Muscle of leg (tissue), 11 donors: ENCODE data around the gene CLRN1. TPM values are rescaled to one million over a fixed set of nuclear protein-coding genes. Genes with fewer than 3 reads are reported as not detected.

ENCODE experiments used
- DNase-seq: peaks from one replicate; pipeline ENCODE4 v3.0.0; 2013
- H3K27ac ChIP-seq: one replicate; pipeline ENCODE4 v1.5.1; 2013; ENCODE audit warnings: mild to moderate bottlenecking, low read length, control low read depth
- H3K27me3 ChIP-seq: one replicate; pipeline ENCODE4 v1.6.1; 2013; ENCODE audit warnings: low read length; ENCODE audit not compliant: control insufficient read depth, insufficient read depth
- H3K36me3 ChIP-seq: one replicate; pipeline ENCODE4 v1.6.1; 2013; ENCODE audit warnings: low read length; ENCODE audit not compliant: control insufficient read depth, insufficient read depth
- H3K4me1 ChIP-seq: one replicate; pipeline ENCODE4 v1.6.1; 2013; ENCODE audit warnings: low read length; ENCODE audit not compliant: control insufficient read depth, insufficient read depth
- H3K4me3 ChIP-seq: one replicate; pipeline ENCODE4 v1.5.1; 2013; ENCODE audit warnings: low read length, control low read depth
- H3K9me3 ChIP-seq: replicated peaks from 2 replicates; pipeline ENCODE4 v1.6.1; 2013; ENCODE audit warnings: low read depth, low read length; ENCODE audit not compliant: control insufficient read depth
- WGBS: methylation state at CpG from one replicate; pipeline ENCODE4 v1.1.5; 2013; ENCODE audit warnings: missing lambda C conversion rate; ENCODE audit not compliant: insufficient coverage; 5-methylcytosine and 5-hydroxymethylcytosine counted together
- polyA plus RNA-seq, 8 donors: library from polyadenylated mRNA; unstranded; fragments of 120-200 nt; gene quantifications; one replicate each; pipeline versions ENCODE4 v1.2.1 to v1.2.3, GENCODE V29; 2013; ENCODE audit warnings: inconsistent platforms in 1 of 8, low replicate concordance in 1 of 8; ENCODE audit not compliant: insufficient read length in 8 of 8, insufficient read depth in 1 of 8
- total RNA-seq: library from RNA; stranded (reverse); fragments of 120-200 nt; gene quantifications from one replicate; pipeline ENCODE4 v1.2.4, GENCODE V29; 2013

The CLRN1 gene
- total and polyA plus RNA-seq, 9 donors: 0.18 to 0.98 (median 0.41) TPM

DNA sequence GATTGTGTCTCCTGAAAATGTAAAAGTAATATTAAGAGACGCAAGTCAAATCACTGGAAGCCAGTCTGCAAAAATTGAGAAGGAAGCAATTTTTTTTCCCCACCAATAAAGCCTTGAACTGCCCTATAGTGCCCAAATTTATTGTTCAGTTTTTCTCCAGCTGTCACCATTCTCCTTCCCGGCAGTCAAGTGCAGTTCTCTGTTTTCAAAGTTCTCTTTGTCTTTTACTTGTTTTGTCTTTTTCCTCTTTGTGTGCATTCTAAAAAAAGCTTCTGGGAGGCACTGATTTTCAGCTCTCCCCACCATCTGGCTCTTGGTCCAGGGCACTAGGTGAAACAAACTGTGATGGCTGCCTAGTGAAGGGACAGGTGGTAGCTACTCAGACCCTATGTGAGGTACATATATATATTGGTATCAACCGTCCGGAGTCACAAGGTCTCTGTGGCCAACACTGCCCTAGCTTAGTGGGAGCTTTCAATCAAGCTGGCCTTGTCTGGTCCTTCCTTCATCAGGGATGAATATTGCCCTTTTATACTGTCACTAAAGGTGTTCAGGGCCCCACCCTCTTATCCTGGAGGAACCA is 6.1 kb upstream of the CLRN1 start:
- no peak for DNase-seq
- Histone ChIP-seq H3K4me1 (no peaks in the 10 kb centered on the region), H3K27me3 (no peaks in the 10 kb centered on the region), H3K4me3 (no peak overlapping the region), H3K9me3 (no peaks in the 10 kb centered on the region), H3K27ac (no peak overlapping the region), H3K36me3 (no peaks in the 10 kb centered on the region)
- no CpG with 5 or more reads among the region's 4 CpGs for WGBS

GRCh38 chr3:150975992-150976368 is 3.5 kb upstream of the CLRN1 start:
- Histone ChIP-seq H3K4me1 (no peaks in the 10 kb centered on the region), H3K36me3 (no peaks in the 10 kb centered on the region), H3K4me3 (no peak overlapping the region), H3K27ac (no peak overlapping the region), H3K27me3 (no peaks in the 10 kb centered on the region), H3K9me3 (no peaks in the 10 kb centered on the region)
- no peak for DNase-seq
- no CpG with 5 or more reads among the region's 3 CpGs for WGBS

GRCh38 chr3:150975086-150975991 is 2.8 kb upstream of the CLRN1 start:
- DNase-seq: no peak
- no CpG with 5 or more reads among the region's 7 CpGs for WGBS

GRCh38 chr3:150970665-150971324 is 1.7 kb downstream of the CLRN1 start:
- DNase-seq: no peak
- Histone ChIP-seq H3K36me3 (no peaks in the 10 kb centered on the region), H3K4me1 (no peaks in the 10 kb centered on the region), H3K27me3 (no peaks in the 10 kb centered on the region), H3K4me3 (no peak overlapping the region), H3K27ac (no peak overlapping the region), H3K9me3 (no peaks in the 10 kb centered on the region)
- 52% methylated on average over 5 of the region's 6 CpGs for WGBS

More at GRCh38 chr3:150975086-150975991, 2.8 kb upstream of the CLRN1 start:
- no peaks in the 10 kb centered on the region for H3K36me3 ChIP-seq
- no peak overlapping the region for H3K27ac ChIP-seq
- H3K4me1 ChIP-seq: no peaks in the 10 kb centered on the region
- H3K4me3 ChIP-seq: no peak overlapping the region
- H3K9me3 ChIP-seq: no peaks in the 10 kb centered on the region
- no peaks in the 10 kb centered on the region for H3K27me3 ChIP-seq

GRCh38 chr3:150968341-150969035 is 4.0 kb downstream of the CLRN1 start:
- H3K27me3 ChIP-seq: no peaks in the 10 kb centered on the region
- no peak for DNase-seq
- H3K9me3 ChIP-seq: no peaks in the 10 kb centered on the region
- WGBS: no CpG with 5 or more reads among the region's 4 CpGs
- no peaks in the 10 kb centered on the region for H3K36me3 ChIP-seq
- no peak overlapping the region for H3K27ac ChIP-seq
- no peaks in the 10 kb centered on the region for H3K4me1 ChIP-seq
- H3K4me3 ChIP-seq: no peak overlapping the region

DNA sequence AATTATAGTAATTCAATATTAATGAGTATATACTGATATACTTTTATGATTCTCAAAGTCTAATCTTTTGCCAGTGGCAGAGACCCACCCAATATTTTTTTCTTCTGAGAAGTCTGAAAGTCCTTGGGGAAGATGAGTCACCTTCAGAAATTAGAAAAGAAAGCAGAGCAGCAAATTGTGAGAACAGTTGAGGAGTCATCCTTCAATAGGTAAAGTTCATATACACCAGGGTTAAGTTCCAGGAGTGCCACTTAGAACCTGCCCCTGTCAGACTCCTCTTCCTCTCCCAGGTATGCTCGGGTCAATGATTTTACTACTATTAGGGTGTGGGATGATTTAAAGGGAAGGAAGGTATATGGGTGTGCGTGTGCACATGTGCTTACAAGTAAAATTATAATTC is 7.1 kb downstream of the CLRN1 start:
- H3K27me3 ChIP-seq: no peaks in the 10 kb centered on the region
- no peak for DNase-seq
- no peaks in the 10 kb centered on the region for H3K36me3 ChIP-seq
- peaks cover 7% of the 10 kb centered on the region for H3K4me1 ChIP-seq
- WGBS: no CpG with 5 or more reads among the region's 2 CpGs
- no peaks in the 10 kb centered on the region for H3K9me3 ChIP-seq
- H3K27ac ChIP-seq: no peak overlapping the region
- no peak overlapping the region for H3K4me3 ChIP-seq

DNA sequence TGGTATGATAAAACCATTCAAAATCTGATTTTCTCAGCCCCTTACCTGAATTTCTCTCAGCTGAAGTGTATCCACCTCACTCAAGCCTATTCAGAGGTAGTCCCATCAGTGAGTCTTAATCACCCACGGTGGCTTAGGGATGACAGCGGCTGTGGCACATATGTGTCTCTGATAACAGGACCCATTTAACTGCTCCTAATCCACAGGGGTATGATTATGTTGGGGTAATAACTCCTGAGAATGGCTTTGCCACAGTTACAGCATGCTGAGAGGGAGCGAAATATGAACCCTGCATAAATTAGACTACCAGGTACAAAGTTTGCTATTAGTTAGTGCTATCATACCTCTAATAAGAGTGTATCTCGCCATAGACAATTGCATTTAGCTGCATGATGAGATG is 10.6 kb downstream of the CLRN1 start:
- no peaks in the 10 kb centered on the region for H3K27me3 ChIP-seq
- H3K27ac ChIP-seq: no peak overlapping the region
- DNase-seq: no peak
- H3K9me3 ChIP-seq: no peaks in the 10 kb centered on the region
- WGBS: no CpG with 5 or more reads among the region's 4 CpGs
- H3K4me1 ChIP-seq: peaks cover 7% of the 10 kb centered on the region
- H3K36me3 ChIP-seq: no peaks in the 10 kb centered on the region
- no peak overlapping the region for H3K4me3 ChIP-seq

GRCh38 chr3:150960708-150961684 is 11.5 kb downstream of the CLRN1 start:
- no peak overlapping the region for H3K27ac ChIP-seq
- peak; percentile 23 for DNase-seq
- H3K4me1 ChIP-seq: peaks cover 7% of the 10 kb centered on the region
- 67% methylated on average over 1 of the region's 5 CpGs for WGBS
- H3K4me3 ChIP-seq: no peak overlapping the region
- no peaks in the 10 kb centered on the region for H3K9me3 ChIP-seq
- no peaks in the 10 kb centered on the region for H3K36me3 ChIP-seq
- no peaks in the 10 kb centered on the region for H3K27me3 ChIP-seq

DNA sequence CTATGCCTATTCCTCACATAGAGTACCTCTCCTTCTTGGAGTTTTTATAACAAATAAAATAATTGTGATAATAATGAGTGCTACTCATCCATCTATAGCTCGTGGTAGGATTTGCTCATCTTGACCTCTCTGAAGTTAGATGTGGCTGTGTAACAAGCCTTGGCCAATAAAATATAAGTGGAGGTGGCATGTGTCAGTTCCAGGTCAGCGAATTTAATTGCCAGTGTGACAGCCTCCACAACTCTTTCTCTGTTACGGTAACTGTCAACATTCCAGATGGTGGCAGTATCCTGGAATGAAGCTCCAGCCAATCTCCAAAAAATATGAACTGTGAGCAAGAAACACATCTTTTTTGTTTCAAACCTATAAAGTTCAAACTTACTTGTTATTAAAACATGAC is 13.8 kb downstream of the CLRN1 start:
- DNase-seq: no peak
- no peak overlapping the region for H3K4me3 ChIP-seq
- H3K4me1 ChIP-seq: peaks cover 7% of the 10 kb centered on the region
- H3K36me3 ChIP-seq: no peaks in the 10 kb centered on the region
- H3K9me3 ChIP-seq: no peaks in the 10 kb centered on the region
- no peak overlapping the region for H3K27ac ChIP-seq
- H3K27me3 ChIP-seq: no peaks in the 10 kb centered on the region
- WGBS: 83% methylated on average over 2 of the region's 3 CpGs
